Activated T-cell treated with anti-CD3 and anti-CD28 coated beads, Interleukin-2, amount 50 U/mL, for 4 hours (primary cell): Measurements from ENCODE around the gene MRPS34. TPM values are rescaled to one million over a fixed set of nuclear protein-coding genes. Genes with fewer than 3 reads are reported as not detected.

Experiments used
- ATAC-seq, 2 donors: fragments of 200-7000 bp; cut with Tn5 transposase; one replicate each; pipeline ENCODE4 v1.10.0; 2021
- DNase-seq: peaks from one replicate; pipeline ENCODE4 v3.0.0-alpha.2; 2020
- H3K27me3 Mint-ChIP-seq: one replicate; pipeline ENCODE4 v1.8.0; 2021; ENCODE audit warnings: low read depth, mixed read lengths
- H3K36me3 Mint-ChIP-seq: one replicate; pipeline ENCODE4 v1.8.0; 2022; ENCODE audit warnings: mixed read lengths; ENCODE audit not compliant: insufficient read depth
- H3K4me1 Mint-ChIP-seq: one replicate; pipeline ENCODE4 v1.8.0; 2021; ENCODE audit warnings: low read depth, mixed read lengths
- H3K4me3 Mint-ChIP-seq: one replicate; pipeline ENCODE4 v1.8.0; 2021; ENCODE audit warnings: mild to moderate bottlenecking, moderate library complexity, mixed read lengths
- H3K9me3 Mint-ChIP-seq: one replicate; pipeline ENCODE4 v1.8.0; 2021; ENCODE audit warnings: mixed read lengths
- total RNA-seq, 3 donors: library from RNA; stranded (reverse); gene quantifications; one replicate each; pipeline ENCODE4 v1.2.1, GENCODE V29; 2021

Gene MRPS34
- total RNA-seq, 3 donors from 2014 or later = 223 to 288 (median 265) TPM

DNA sequence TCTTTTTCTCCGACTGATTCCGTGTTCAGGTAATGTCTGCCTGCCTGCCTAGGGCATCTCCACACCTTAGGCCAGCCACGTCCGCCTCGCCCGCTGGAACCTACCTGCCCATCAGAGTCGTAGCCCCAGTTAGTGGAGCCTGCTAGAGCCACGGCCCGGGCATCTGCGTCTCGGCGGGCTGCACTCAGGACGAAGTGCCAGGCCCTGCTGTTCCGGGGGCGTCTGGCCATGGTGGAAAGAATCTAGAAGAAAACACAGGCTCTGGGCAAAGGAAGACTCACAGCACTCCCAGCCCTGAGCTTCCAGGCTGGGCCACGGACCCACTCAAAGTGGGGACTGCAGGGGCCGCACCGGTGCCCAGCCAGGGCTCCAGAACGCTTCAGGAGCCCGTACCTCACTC is 8.3 kb upstream of the MRPS34 start:
- peaks cover 22% of the 10 kb centered on the region for H3K4me1 Mint-ChIP-seq
- H3K4me3 Mint-ChIP-seq = peak overlapping the region; percentile 81
- ATAC-seq = no peak
- no peaks in the 10 kb centered on the region for H3K9me3 Mint-ChIP-seq
- H3K36me3 Mint-ChIP-seq = no peaks in the 10 kb centered on the region
- no peaks in the 10 kb centered on the region for H3K27me3 Mint-ChIP-seq
- no peak for DNase-seq

- Mint-ChIP-seq H3K4me1 (peaks cover 21% of the 10 kb centered on the region), H3K9me3 (no peaks in the 10 kb centered on the region), H3K27me3 (no peaks in the 10 kb centered on the region), H3K36me3 (no peaks in the 10 kb centered on the region), H3K4me3 (peak overlapping the region; percentile 81)
- no peak for DNase-seq
- no peak for ATAC-seq
Observed at GRCh38 chr16:1780677-1781072, 7.7 kb upstream of the MRPS34 start.

- DNase-seq = no peak
- H3K4me1 Mint-ChIP-seq = peaks cover 17% of the 10 kb centered on the region
- no peaks in the 10 kb centered on the region for H3K36me3 Mint-ChIP-seq
- ATAC-seq = no peak
- H3K27me3 Mint-ChIP-seq = no peaks in the 10 kb centered on the region
- H3K9me3 Mint-ChIP-seq = no peaks in the 10 kb centered on the region
- H3K4me3 Mint-ChIP-seq = peak overlapping the region; percentile 81
Observed at GRCh38 chr16:1779741-1780676, 7.1 kb upstream of the MRPS34 start.

- no peak for ATAC-seq
- H3K36me3 Mint-ChIP-seq = no peaks in the 10 kb centered on the region
- peaks cover 18% of the 10 kb centered on the region for H3K4me1 Mint-ChIP-seq
- no peaks in the 10 kb centered on the region for H3K27me3 Mint-ChIP-seq
- no peak for DNase-seq
- H3K9me3 Mint-ChIP-seq = no peaks in the 10 kb centered on the region
- H3K4me3 Mint-ChIP-seq = no peak overlapping the region
Observed at GRCh38 chr16:1779234-1779701, 6.3 kb upstream of the MRPS34 start.

DNA sequence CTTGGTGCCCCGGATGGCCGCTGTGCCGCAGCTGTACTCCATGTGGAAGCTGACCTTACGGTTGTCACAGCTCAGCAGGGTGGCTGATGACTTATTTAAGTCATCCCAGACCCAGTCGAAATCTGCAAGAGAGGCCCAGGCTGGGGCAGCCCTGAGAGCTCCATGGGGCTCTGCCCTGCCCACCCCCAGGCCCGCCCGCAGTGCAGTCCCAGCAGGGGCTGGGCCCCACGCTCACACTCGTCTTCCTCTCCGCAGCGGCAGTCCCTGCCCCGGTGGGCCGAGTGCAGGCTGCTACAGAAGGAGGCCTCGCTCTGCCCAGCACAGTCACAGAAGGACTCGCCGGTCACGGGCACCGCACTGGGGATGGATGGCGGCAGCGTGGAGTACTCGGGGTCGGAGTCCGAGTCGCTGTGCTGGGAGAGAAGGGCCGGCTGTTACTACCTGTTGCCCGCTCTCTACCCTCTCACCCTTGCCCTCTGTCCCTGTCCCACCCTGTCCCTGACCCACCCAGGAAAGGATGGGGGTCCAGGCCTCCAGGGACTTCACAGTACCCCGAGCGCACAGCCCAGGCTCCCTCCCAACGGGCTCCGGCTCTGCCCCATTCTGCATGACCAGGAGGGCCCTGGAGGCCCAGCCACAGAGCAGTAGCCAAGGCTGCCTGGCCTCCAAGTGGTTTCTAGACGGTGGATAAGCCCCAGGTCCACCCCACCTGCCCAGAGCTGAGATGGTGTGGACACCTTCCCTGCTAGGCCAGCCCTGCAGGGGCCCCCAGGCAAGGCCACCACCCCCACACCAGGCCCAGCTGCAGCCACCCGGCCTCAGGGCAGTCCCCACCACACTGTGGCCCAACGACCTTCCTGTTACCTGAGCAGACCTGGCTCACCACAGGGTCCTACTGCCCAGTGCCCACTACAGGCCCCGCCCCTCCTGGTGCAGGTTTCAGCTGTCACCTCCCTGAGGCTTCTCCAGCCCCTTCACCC is 5.6 kb upstream of the MRPS34 start:
- H3K9me3 Mint-ChIP-seq = no peaks in the 10 kb centered on the region
- ATAC-seq (no peak), DNase-seq (no peak)
- no peaks in the 10 kb centered on the region for H3K27me3 Mint-ChIP-seq
- H3K4me3 Mint-ChIP-seq = no peak overlapping the region
- no peaks in the 10 kb centered on the region for H3K36me3 Mint-ChIP-seq
- H3K4me1 Mint-ChIP-seq = peaks cover 18% of the 10 kb centered on the region

DNA sequence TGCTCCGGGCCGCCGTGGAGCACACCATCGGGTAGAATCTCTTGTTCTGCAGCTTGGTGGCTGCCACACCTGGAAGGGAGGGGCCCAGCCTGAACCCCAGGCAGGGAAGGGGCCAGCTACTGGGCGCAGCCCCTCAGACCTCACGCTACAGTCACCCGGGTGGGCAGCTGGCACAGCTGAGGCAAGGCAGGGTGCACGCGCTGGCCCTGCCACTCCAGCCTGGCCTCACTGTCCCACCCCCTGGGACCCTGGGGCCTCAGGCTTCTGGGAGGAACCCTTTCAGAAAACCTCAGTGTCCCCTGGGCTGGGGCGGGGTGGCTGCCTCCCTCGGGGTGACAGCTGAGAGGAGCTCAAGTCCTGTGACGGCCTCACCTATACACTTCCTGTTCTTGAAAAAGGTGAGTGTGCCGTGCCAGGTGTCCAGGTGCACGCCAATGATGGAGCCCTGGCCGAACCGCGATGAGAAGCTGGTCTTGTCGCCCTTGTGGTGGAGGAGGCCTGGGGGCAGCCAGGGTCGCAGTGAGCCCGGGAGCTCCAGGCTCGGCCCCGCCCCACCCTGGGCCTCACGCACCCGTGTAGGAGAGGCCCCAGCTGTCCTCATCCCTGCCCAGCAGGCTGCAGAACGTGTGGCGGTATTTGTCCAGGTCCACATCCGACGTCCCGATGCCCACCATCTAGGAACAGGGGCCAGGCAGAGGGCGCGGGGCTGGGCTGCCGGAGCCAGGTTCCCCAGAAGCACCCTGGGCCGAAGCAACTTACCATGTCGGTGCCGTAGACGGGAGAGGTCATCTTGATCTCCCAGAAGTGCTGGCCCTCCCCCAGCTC is 4.7 kb upstream of the MRPS34 start:
- H3K27me3 Mint-ChIP-seq = no peaks in the 10 kb centered on the region
- DNase-seq (no peak), ATAC-seq (no peak)
- no peak overlapping the region for H3K4me3 Mint-ChIP-seq
- H3K36me3 Mint-ChIP-seq = no peaks in the 10 kb centered on the region
- H3K4me1 Mint-ChIP-seq = peaks cover 12% of the 10 kb centered on the region
- no peaks in the 10 kb centered on the region for H3K9me3 Mint-ChIP-seq

DNA sequence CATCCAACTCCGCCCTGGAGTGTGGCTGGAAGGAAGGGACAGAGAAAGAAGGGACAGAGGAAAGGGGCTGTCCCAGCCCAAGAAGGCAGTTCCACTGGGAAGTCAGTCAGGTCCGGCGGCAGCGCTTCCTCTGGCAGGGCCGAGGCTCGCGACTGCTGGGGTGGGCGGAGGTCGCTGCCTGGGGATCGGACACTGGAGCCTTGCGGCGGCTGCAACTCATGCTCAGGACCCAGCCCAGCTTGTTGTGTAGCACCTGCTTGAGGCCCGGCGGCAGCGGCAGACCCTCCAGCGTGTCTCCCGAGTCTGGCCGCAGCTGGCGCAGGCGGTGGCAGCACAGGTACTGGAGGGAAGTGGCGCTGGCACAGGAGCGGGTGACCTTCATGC is 4.0 kb upstream of the MRPS34 start:
- Mint-ChIP-seq H3K4me1 (peaks cover 14% of the 10 kb centered on the region), H3K9me3 (no peaks in the 10 kb centered on the region), H3K27me3 (no peaks in the 10 kb centered on the region), H3K4me3 (no peak overlapping the region), H3K36me3 (peaks cover 5% of the 10 kb centered on the region)
- DNase-seq = no peak
- ATAC-seq = no peak

DNA sequence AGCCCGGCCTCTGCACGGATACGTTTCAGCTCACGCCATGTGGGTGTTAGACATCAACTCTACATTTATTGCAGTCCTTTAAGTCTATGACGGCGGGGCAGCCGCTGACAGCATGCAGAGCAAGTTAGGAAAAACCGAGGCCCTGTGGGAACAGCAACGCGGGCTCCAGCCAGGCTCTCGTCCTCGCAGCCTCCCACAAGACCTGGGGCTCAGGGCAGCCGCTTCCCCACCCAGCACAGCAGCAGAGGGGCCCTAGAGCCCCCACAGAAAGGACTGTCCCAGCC is 3.7 kb upstream of the MRPS34 start:
- DNase-seq = no peak
- no peak for ATAC-seq

DNA sequence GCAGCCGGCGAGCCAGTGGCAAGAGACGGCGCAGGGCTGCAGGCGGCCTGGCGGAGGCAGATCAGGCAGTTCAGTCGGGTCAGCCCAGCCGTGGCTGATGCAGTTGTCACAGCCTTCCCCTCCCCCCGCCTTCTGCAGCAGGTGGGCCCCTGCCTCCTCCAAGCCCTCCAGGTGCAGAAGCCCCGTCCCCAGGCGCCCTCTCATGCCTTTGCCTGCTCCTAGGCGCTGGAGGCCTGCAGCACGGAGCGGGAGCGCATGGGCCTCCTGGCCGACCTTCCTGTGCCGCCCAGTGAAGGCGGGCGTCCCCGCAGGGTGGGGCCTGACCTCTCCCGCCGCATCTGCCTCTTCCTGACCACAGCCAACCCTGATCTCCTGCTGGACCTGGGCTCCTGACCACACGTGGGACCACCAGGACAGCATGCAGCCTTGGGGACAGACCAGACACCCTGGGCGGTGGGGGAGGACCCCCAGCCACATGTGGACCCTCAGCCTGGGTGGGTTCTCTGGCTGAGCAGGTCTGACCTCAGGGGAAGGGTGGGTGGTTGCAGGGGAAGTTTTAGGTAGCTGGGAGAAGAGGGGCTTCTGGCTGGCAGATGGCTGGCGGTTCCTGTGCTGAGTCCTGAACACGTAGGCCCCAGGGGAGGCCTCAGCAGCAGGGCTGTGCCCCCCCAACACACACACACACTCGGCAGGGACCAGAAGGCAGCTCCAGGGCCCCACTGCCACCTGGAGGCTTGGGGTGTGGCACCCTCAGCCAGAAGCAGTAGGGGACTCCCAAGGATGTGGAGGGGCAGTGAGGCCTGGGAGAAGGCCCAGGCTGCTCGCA is 3.1 kb upstream of the MRPS34 start:
- DNase-seq (no peak), ATAC-seq (no peak)
- Mint-ChIP-seq H3K4me1 (peaks cover 9% of the 10 kb centered on the region), H3K27me3 (no peaks in the 10 kb centered on the region), H3K9me3 (no peaks in the 10 kb centered on the region), H3K4me3 (no peak overlapping the region), H3K36me3 (peaks cover 5% of the 10 kb centered on the region)

More for the DNA sequence above, 3.7 kb upstream of the MRPS34 start:
- Mint-ChIP-seq H3K36me3 (peaks cover 5% of the 10 kb centered on the region), H3K4me1 (peaks cover 11% of the 10 kb centered on the region), H3K4me3 (no peak overlapping the region), H3K9me3 (no peaks in the 10 kb centered on the region), H3K27me3 (no peaks in the 10 kb centered on the region)

GRCh38 chr16:1775006-1775845 is 2.3 kb upstream of the MRPS34 start:
- Mint-ChIP-seq H3K4me3 (peak overlapping the region; percentile 49), H3K27me3 (no peaks in the 10 kb centered on the region), H3K4me1 (peaks cover 11% of the 10 kb centered on the region), H3K36me3 (peaks cover 5% of the 10 kb centered on the region), H3K9me3 (no peaks in the 10 kb centered on the region)
- DNase-seq = no peak
- ATAC-seq = no peak

- H3K4me3 Mint-ChIP-seq = peak overlapping the region; percentile 100
- no peak for DNase-seq
- no peaks in the 10 kb centered on the region for H3K9me3 Mint-ChIP-seq
- ATAC-seq = no peak
- H3K27me3 Mint-ChIP-seq = no peaks in the 10 kb centered on the region
- peaks cover 5% of the 10 kb centered on the region for H3K36me3 Mint-ChIP-seq
- peaks cover 14% of the 10 kb centered on the region for H3K4me1 Mint-ChIP-seq
Observed at GRCh38 chr16:1774448-1774780, 1.5 kb upstream of the MRPS34 start.

- peaks cover 5% of the 10 kb centered on the region for H3K36me3 Mint-ChIP-seq
- H3K4me3 Mint-ChIP-seq = peak overlapping the region; percentile 100
- peaks cover 14% of the 10 kb centered on the region for H3K4me1 Mint-ChIP-seq
- H3K27me3 Mint-ChIP-seq = no peaks in the 10 kb centered on the region
- ATAC-seq = peak in 1 of 2 donors; percentile 3
- no peak for DNase-seq
- H3K9me3 Mint-ChIP-seq = no peaks in the 10 kb centered on the region
Observed at GRCh38 chr16:1773703-1774447, 941 bp upstream of the MRPS34 start.
